DMS153 treated with DMSO at 0.1 percent for 48 hours (cell line): ENCODE data around the gene VTA1.

Experiments used
- DNase-seq: peaks from one replicate; lab custom pipeline; 2025; ENCODE audit not compliant: unreplicated experiment; lab: John Stamatoyannopoulos, UW

The VTA1 gene

GRCh38 chr6:142262231-142262630, 115.2 kb downstream of the VTA1 start:
- DNase-seq: no peak

GRCh38 chr6:142265476-142265875, 118.4 kb downstream of the VTA1 start:
- no peak for DNase-seq

GRCh38 chr6:142266060-142266459, 119.0 kb downstream of the VTA1 start:
- no peak for DNase-seq

GRCh38 chr6:142271476-142271875, 124.4 kb downstream of the VTA1 start:
- no peak for DNase-seq
